Purkinje cell (primary cell): ENCODE data around the gene LRRC3. TPM values are rescaled to one million over a fixed set of nuclear protein-coding genes. Genes with fewer than 3 reads are reported as not detected.

ENCODE experiments used
- polyA plus RNA-seq: library from polyadenylated mRNA; unstranded; fragments of >200 nt; fragmentation: Nextera tagmentation; gene quantifications from 2 replicates; pipeline ENCODE4 v1.2.1, GENCODE V29; 2014

The LRRC3 gene, protein sequence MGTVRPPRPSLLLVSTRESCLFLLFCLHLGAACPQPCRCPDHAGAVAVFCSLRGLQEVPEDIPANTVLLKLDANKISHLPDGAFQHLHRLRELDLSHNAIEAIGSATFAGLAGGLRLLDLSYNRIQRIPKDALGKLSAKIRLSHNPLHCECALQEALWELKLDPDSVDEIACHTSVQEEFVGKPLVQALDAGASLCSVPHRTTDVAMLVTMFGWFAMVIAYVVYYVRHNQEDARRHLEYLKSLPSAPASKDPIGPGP
- polyA plus RNA-seq = not detected in 2 replicates

DNA sequence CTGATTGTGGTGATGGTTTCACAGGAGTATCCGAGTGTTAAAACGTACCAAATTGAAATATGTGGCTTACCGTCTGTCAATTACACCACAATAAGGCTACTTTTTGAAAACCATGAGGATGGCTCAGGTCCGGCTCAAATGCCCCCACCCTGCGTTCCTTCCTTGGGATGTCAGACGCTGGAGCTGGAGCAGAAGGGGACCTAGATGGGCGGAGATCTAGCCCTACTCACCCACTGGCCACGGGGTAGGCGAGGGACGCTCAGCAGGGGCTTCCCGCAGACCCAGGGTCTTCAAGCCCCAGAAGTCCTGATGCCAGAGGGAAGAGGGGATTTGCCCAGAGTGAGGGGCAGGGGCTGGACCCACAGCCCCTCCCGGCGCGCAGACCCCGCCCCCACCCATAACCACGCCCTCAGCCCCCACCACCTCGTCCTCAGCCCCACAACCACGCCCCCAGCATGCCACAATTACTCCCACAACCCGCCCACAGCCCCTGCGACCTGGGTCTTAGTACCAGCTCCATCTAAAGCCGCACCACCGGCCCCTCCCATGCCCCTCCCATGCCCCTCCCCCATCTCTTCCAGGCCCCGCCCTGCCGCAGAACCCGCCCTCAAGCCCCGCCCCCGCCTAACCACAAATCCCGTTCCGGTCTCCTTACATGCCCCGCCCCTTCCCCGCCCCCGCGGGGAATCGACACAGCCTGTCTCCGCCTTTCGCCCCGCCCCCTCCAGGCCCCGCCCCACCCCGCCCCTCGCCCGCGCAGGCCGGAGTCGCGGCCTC lies at the start of gene LRRC3:
TSS of gene LRRC3 (plus strand) at position 764 of the 777 bp plus-strand sequence. CDS start 1,135 bp downstream, outside the sequence.

Other genes starting within 250 kb of the LRRC3 start
- gene ICOSLG, start 214.6 kb upstream of the LRRC3 start, polyA plus RNA-seq = 0.19 TPM in 1 of 2 replicates, not detected in the other
- gene DNMT3L, start 193.6 kb upstream of the LRRC3 start, polyA plus RNA-seq = not detected in 2 replicates
- gene AIRE, start 169.6 kb upstream of the LRRC3 start, polyA plus RNA-seq = not detected in 2 replicates
- gene PFKL, start 155.5 kb upstream of the LRRC3 start, polyA plus RNA-seq = 2.0 and 3.1 TPM in 2 replicates
- gene CFAP410, start 116.1 kb upstream of the LRRC3 start, polyA plus RNA-seq = 0.74 and 5.1 TPM in 2 replicates
- 4.9 and 6.2 TPM in 2 replicates for gene TRPM2, start 101.9 kb upstream of the LRRC3 start, polyA plus RNA-seq
- gene KRTAP10-1, start 84.7 kb downstream of the LRRC3 start, polyA plus RNA-seq = not detected in 2 replicates
- gene KRTAP10-2, start 96.0 kb downstream of the LRRC3 start, polyA plus RNA-seq = not detected in 2 replicates
- not detected in 2 replicates for gene KRTAP10-3, start 103.3 kb downstream of the LRRC3 start, polyA plus RNA-seq
- not detected in 2 replicates for gene KRTAP10-4, start 118.2 kb downstream of the LRRC3 start, polyA plus RNA-seq
- gene KRTAP10-5, start 125.1 kb downstream of the LRRC3 start, polyA plus RNA-seq = not detected in 2 replicates
- gene KRTAP10-6, start 137.0 kb downstream of the LRRC3 start, polyA plus RNA-seq = not detected in 2 replicates
- not detected in 2 replicates for gene KRTAP10-7, start 145.1 kb downstream of the LRRC3 start, polyA plus RNA-seq
- not detected in 2 replicates for gene KRTAP10-8, start 156.6 kb downstream of the LRRC3 start, polyA plus RNA-seq
- not detected in 2 replicates for gene KRTAP10-9, start 171.6 kb downstream of the LRRC3 start, polyA plus RNA-seq
- gene KRTAP10-10, start 181.8 kb downstream of the LRRC3 start, polyA plus RNA-seq = not detected in 2 replicates
- not detected in 2 replicates for gene KRTAP10-11, start 190.9 kb downstream of the LRRC3 start, polyA plus RNA-seq
- not detected in 2 replicates for gene KRTAP12-4, start 199.1 kb downstream of the LRRC3 start, polyA plus RNA-seq
- not detected in 2 replicates for gene KRTAP12-3, start 202.4 kb downstream of the LRRC3 start, polyA plus RNA-seq
- not detected in 2 replicates for gene KRTAP12-2, start 211.4 kb downstream of the LRRC3 start, polyA plus RNA-seq
- gene KRTAP12-1, start 226.7 kb downstream of the LRRC3 start, polyA plus RNA-seq = not detected in 2 replicates
- not detected in 2 replicates for gene KRTAP10-12, start 241.7 kb downstream of the LRRC3 start, polyA plus RNA-seq